ENCODE measurements around the gene TRIM7.

GRCh38 chr5:181188700-181189362, 16.2 kb downstream of the TRIM7 start:
- TF ChIP-seq ZNF274 (IDR thresholded peaks at IDR 0.05; ENCODE audit: low read depth, low read length): no peak
- no peak for TF ChIP-seq YY1 (IDR thresholded peaks at IDR 0.05; ENCODE audit: insufficient read depth, insufficient read length)
